Smooth muscle cell (in vitro differentiated cells): Measurements from ENCODE around the gene PDE2A. TPM values are rescaled to one million over a fixed set of nuclear protein-coding genes. Genes with fewer than 3 reads are reported as not detected.

ENCODE experiments used
- DNase-seq: peaks from one replicate; lab custom pipeline; 2025; ENCODE audit not compliant: unreplicated experiment; lab: John Stamatoyannopoulos, UW
- H2AFZ ChIP-seq: fragments of 200-600 bp; sonication (generic); 2 replicates; pipeline ENCODE4 v1.6.0; 2016; ENCODE audit warnings: antibody characterized with exemption, low read depth, mild to moderate bottlenecking
- H3F3A ChIP-seq: fragments of 200-600 bp; sonication (generic); 2 replicates; pipeline ENCODE4 v1.6.0; 2017; ENCODE audit warnings: antibody characterized with exemption, low read depth
- H3K27ac ChIP-seq: fragments of 200-600 bp; sonication (generic); 2 replicates; pipeline ENCODE4 v1.5.1; 2016; ENCODE audit warnings: low read depth, mild to moderate bottlenecking
- H3K27me3 ChIP-seq: fragments of 200-600 bp; sonication (generic); 2 replicates; pipeline ENCODE4 v1.6.1; 2016; ENCODE audit warnings: low read depth, mild to moderate bottlenecking
- H3K36me3 ChIP-seq: fragments of 200-600 bp; sonication (generic); 2 replicates; pipeline ENCODE4 v1.5.1; 2016; ENCODE audit warnings: low read depth
- H3K4me1 ChIP-seq: fragments of 200-600 bp; sonication (generic); 2 replicates; pipeline ENCODE4 v1.5.1; 2016; ENCODE audit warnings: low read depth
- H3K4me2 ChIP-seq: fragments of 200-600 bp; sonication (generic); 2 replicates; pipeline ENCODE4 v1.6.0; 2016; ENCODE audit warnings: mild to moderate bottlenecking
- H3K4me3 ChIP-seq: fragments of 200-600 bp; sonication (generic); 2 replicates; pipeline ENCODE4 v1.5.1; 2016; ENCODE audit warnings: mild to moderate bottlenecking
- H3K79me2 ChIP-seq: fragments of 200-600 bp; sonication (generic); 2 replicates; pipeline ENCODE4 v1.6.0; 2016; ENCODE audit warnings: low read depth, mild to moderate bottlenecking
- H3K9ac ChIP-seq: fragments of 200-600 bp; sonication (generic); 2 replicates; pipeline ENCODE4 v1.6.0; 2016; ENCODE audit warnings: low read depth
- H3K9me3 ChIP-seq: fragments of 200-600 bp; sonication (generic); replicated peaks from 2 replicates; pipeline ENCODE4 v1.5.1; 2016; ENCODE audit warnings: low read depth
- H4K20me1 ChIP-seq: fragments of 200-600 bp; sonication (generic); 2 replicates; pipeline ENCODE4 v1.6.0; 2016; ENCODE audit warnings: low read depth
- WGBS: methylation state at CpG from one replicate; pipeline ENCODE4 v1.1.7; 2016; ENCODE audit warnings: low lambda C conversion rate; 5-methylcytosine and 5-hydroxymethylcytosine counted together
- polyA plus RNA-seq: library from polyadenylated mRNA; unstranded; fragments of >200 nt; fragmentation: Nextera tagmentation; extraction: Ambion mirVana; gene quantifications from 2 replicates; pipeline ENCODE4 v1.2.1, GENCODE V29; 2016
- total RNA-seq: library from RNA; depleted of rRNA; stranded (reverse); fragments of >200 nt; gene quantifications from 2 replicates; pipeline ENCODE4 v1.2.3, GENCODE V29; 2014
- TF ChIP-seq, protein P1 (sequence below): fragments of 200-600 bp; sonication (generic); IDR thresholded peaks from 2 replicates; pipeline ENCODE4 v1.5.1; 2017; ENCODE audit warnings: borderline replicate concordance, mild to moderate bottlenecking, antibody characterized with exemption; ENCODE audit not compliant: insufficient read depth, poor library complexity, severe bottlenecking

The PDE2A gene
- total RNA-seq (not detected in 2 replicates), polyA plus RNA-seq (1.0 TPM in 2 replicates)

DNA sequence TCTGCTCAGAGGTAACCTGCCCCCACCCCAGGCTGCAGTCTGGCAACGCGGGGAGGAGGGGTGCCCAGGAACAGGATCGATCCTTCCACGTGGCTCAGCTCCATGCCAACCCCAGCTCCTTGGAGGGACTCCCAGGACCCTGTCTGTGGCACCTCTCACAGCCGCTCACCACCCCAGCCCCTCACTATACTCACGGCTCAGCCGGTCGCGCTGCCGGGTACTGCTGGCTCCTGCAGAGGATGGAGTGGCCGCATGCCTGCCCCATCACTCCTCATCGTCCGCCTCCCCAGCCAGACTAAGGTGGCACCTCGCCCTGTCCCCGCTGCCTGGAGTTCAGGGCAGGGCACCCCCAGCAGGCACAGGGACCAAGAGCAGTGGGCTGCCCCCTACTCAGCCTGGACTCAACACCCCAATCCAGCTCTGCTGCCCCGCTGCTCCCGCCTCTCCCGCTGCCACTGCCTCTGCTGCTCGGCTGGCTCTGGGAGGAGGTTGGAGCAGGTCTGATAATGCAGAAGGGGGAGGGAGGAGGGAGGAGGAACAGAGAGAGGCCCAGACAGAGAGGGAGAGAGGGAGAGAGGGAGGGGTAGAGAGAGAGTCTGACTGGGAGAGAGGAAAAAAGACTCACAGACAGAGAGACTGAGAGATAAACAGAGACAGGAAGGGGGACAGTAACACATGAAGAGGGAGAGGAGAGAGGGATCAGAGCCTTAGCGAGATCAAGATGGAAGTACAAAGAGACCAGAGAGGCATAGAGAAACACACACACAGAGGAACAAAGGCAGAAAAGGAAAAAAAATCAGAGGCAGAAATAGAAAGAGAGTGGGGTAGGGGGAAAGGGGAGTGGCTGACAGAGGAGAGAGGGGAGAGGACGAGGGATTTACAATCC lies at the start of gene PDE2A:
TSS of gene PDE2A (minus strand) at position 480 of the 886 bp plus-strand sequence. CDS start at position 265, 215 bp downstream.
- 17% methylated on average over 21 of the region's 21 CpGs for WGBS
- Histone ChIP-seq H3F3A (no peaks in the 10 kb centered on the region), H3K9ac (no peak within 1 kb of the TSS), H4K20me1 (no peaks in the 10 kb centered on the region), H3K36me3 (no peaks in the 10 kb centered on the region), H2AFZ (no peak within 1 kb of the TSS), H3K4me3 (no peak within 1 kb of the TSS), H3K79me2 (no peaks in the 10 kb centered on the region), H3K4me1 (peaks cover 6% of the 10 kb centered on the region), H3K9me3 (no peaks in the 10 kb centered on the region), H3K27me3 (peaks cover 62% of the 10 kb centered on the region), H3K4me2 (no peak within 1 kb of the TSS), H3K27ac (no peak within 1 kb of the TSS)
- DNase-seq = no peak
- TF ChIP-seq, protein P1, sequence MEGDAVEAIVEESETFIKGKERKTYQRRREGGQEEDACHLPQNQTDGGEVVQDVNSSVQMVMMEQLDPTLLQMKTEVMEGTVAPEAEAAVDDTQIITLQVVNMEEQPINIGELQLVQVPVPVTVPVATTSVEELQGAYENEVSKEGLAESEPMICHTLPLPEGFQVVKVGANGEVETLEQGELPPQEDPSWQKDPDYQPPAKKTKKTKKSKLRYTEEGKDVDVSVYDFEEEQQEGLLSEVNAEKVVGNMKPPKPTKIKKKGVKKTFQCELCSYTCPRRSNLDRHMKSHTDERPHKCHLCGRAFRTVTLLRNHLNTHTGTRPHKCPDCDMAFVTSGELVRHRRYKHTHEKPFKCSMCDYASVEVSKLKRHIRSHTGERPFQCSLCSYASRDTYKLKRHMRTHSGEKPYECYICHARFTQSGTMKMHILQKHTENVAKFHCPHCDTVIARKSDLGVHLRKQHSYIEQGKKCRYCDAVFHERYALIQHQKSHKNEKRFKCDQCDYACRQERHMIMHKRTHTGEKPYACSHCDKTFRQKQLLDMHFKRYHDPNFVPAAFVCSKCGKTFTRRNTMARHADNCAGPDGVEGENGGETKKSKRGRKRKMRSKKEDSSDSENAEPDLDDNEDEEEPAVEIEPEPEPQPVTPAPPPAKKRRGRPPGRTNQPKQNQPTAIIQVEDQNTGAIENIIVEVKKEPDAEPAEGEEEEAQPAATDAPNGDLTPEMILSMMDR = no peak

DNA sequence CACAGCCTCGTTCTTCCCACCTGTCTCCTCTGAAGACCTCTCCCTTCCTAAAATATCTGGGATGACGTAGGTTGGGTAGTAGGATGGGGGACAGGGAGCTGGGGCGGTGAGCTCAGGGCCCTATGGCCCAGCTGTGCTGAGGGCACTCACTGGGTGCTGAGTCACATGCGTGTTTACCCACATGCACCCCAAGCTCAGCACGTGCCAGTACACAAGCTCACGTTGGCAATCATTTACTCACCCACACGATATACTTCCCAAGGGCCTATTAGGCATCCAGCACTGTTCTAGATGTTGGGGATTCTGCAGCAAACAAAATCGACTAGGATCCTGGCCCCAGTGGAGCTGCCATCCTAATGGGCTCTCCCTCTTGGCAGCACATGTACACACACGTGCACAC lies 49.3 kb upstream of the PDE2A start:
- 93% methylated on average over 9 of the region's 9 CpGs for WGBS
- peaks cover 5% of the 10 kb centered on the region for H3K4me1 ChIP-seq
- no peaks in the 10 kb centered on the region for H3K36me3 ChIP-seq
- H3K79me2 ChIP-seq = peaks cover 49% of the 10 kb centered on the region
- H3F3A ChIP-seq = no peaks in the 10 kb centered on the region
- no peak overlapping the region for H3K4me3 ChIP-seq
- peak overlapping the region; percentile 84 for H3K27ac ChIP-seq
- no peaks in the 10 kb centered on the region for H3K9me3 ChIP-seq
- peaks cover 28% of the 10 kb centered on the region for H4K20me1 ChIP-seq
- H3K4me2 ChIP-seq = no peak overlapping the region
- no peak for DNase-seq
- no peak overlapping the region for H3K9ac ChIP-seq
- no peaks in the 10 kb centered on the region for H3K27me3 ChIP-seq
- H2AFZ ChIP-seq = no peak overlapping the region
- TF ChIP-seq, protein P1 = no peak

DNA sequence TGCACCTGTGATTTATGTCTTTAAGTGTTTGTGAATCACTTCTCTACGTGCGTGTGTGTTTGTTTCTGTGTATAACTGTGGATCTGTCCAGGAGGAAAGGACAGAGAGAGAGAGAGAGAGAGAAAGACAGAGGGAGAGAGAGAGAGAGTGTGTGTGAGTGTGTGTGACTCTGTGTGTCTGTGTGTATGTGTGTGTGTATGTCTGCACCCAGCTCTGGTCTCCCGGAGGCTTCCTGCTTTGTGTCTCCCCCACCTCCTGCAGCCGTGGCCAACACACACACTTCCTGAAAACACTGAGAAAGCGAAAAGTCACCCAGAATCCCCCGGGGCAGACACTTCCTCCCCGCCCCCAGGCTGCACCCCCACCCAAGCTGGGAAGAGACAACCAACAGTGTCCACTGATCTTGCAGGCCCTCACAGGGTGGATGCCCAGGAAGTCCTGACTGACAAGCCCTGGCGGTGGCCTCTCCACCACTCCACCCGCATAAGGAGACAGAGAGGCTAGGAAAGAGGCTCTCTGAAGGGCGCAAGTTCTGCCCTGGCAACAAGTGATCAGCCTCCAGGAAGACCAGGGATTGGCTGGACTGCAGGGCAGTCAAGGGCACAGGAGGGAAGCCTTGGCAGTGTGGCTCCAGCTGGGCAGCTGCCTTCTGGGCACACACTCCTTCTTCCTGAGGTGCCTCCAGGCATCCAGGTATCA lies 48.0 kb upstream of the PDE2A start:
- peak; percentile 67 for DNase-seq

More for the DNA sequence above, 48.0 kb upstream of the PDE2A start:
- no peaks in the 10 kb centered on the region for H3K9me3 ChIP-seq
- no peaks in the 10 kb centered on the region for H3K27me3 ChIP-seq
- H4K20me1 ChIP-seq = peaks cover 42% of the 10 kb centered on the region
- H3K4me3 ChIP-seq = peak overlapping the region; percentile 54
- peak overlapping the region; percentile 84 for H3K27ac ChIP-seq
- peak overlapping the region; percentile 83 for H2AFZ ChIP-seq
- TF ChIP-seq, protein P1 = no peak
- peak overlapping the region; percentile 70 for H3K9ac ChIP-seq
- peaks cover 5% of the 10 kb centered on the region for H3K4me1 ChIP-seq
- H3K36me3 ChIP-seq = no peaks in the 10 kb centered on the region
- peaks cover 50% of the 10 kb centered on the region for H3K79me2 ChIP-seq
- H3F3A ChIP-seq = no peaks in the 10 kb centered on the region
- H3K4me2 ChIP-seq = peak overlapping the region; percentile 98
- WGBS = 14% methylated on average over 10 of the region's 10 CpGs
